Hematopoietic multipotent progenitor cell treated with erythropoietin and hydrocortisone succinate and interleukin-3 and kit ligand, for 8 days (in vitro differentiated cells): ENCODE results near the gene MID1.

Experiments
- DNase-seq: peaks from one replicate; pipeline ENCODE4 v3.0.0-alpha.2; 2015

Gene MID1

DNA sequence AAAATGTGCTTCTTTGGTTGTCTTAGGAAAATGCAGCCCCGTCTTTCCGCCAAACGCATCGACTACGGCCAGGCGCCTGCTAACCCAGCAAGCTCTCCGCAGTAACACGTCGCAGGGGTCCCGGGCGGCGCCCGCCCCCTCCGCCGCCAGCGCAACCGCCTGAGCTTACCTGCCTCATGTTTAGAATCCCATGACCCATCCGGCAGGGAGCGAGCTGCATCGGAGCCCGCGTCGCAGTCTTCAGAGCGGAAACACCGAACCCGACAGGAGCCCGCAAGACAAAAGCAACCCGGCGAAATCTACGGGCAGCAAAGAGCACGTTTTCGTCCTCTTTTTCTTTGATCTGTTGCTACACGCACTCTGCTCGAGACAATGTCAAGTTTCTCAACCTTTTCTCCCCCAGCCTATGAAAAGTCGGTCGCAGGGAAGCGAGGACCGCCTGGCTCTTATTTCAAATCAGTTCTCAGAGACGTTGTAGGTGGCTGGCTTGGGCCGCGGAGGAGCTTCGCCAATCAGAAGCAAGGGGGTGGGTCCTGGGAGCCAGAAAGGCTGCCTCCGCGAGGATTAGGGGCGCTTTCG lies at the start of gene MID1:
Gene MID1, minus strand, starts transcription at position 465 of the 579 bp plus-strand sequence. CDS start 53,038 bp downstream, outside the sequence.
- DNase-seq: no peak

- no peak for DNase-seq
Observed at GRCh38 chrX:10667143-10667542, 46.8 kb upstream of the MID1 start.

GRCh38 chrX:10666102-10666501 lies 45.7 kb upstream of the MID1 start:
- DNase-seq: no peak

- DNase-seq: no peak
Observed at GRCh38 chrX:10665681-10666080, 45.3 kb upstream of the MID1 start.

DNA sequence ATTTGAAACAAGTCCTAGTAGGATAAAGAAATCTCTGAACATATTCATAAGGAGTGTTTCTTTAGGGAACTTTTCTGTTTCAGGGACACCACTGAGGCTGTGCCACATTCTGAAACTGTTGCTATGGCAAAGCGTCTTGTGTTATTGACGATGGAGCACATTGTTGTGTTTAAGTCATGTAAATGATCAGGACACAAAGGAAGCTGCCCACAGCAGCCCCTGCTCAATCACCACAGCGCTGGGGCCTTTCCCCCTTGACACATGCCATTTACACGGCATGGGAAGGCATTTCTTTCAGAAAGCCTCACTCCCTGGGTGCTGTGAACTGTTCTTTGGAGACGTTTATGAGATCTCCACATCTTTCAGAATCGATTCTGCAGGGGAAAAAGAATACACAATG lies 39.8 kb upstream of the MID1 start:
- DNase-seq: no peak

DNA sequence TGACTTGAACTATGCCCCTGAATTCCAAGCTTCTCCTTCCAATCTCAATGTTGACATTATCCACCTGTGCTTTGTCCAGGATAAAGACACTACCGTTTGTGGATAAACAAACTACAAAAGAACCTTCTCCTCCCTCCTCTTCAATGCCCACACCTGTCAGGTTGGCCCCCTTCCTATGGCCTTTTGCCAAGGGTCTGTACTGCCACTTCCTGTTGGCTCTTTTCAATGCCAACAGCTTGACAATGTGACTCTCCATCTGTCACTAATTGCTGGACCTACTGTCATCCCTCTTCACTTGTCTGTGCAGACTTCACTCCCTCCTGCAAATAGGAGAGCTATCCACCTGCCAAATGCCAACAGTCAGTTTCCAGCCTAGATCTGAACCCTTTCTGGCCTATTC lies 35.8 kb upstream of the MID1 start:
- DNase-seq: no peak

DNA sequence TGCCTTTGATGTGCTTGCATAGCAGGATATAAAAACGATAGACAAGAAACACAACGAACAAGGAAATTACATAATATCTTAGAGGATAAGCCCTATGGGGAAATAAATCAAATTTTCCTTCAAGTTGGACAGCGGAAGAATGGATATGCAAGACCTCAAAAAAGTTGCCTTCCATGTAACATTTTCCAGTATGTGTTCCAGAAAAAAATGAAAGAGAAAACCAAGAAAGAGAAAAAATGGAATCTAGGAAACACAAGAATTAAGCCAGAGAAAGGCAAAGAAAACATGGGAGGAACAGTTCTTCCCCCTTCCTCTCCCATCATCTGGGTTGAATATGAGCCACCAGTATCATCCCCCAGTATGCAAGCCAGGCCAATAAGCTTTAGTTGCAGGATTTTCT lies 34.6 kb upstream of the MID1 start:
- no peak for DNase-seq

GRCh38 chrX:10653302-10653701 lies 32.9 kb upstream of the MID1 start:
- DNase-seq: no peak

DNA sequence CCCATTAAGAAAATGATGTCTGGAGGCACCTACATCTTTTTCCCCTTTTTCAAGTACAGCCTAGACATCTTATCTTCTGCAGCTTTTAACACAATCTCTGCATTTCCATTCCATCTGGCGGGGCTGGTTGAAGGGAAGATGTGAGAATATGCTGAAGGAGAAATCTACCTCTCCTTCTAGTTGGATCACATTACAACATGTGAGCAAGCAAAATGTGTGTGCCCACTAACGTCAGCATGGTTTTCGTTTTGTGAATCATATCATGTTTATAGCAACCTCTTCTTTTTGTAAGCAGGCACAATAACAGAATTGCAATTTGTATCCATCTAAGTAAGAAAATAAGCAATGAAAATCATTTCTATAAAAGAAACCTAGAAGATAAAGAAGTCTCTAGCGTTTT lies 28.9 kb upstream of the MID1 start:
- DNase-seq: no peak

- no peak for DNase-seq
Observed at GRCh38 chrX:10648614-10649013, 28.2 kb upstream of the MID1 start.

GRCh38 chrX:10636851-10637250 lies 16.5 kb upstream of the MID1 start:
- no peak for DNase-seq

DNA sequence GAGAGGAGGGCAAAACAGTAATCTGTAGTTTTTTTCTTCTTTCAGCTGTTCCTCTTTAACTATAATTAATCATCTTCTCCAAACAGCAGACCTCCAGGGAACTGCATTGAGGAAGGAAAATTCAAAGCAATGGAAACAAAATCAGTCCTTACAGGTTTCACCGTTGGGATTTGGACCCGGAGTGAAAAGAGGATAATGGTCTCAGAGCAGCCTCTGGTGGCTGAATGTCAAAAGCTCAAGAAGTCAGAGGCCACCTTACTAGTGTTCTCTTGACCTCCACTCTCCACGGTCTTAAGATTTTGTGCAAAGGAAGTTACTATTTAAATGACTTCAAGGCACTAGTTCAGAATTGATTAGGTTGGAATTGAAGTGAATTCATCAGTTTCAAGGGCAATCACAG lies 16.0 kb upstream of the MID1 start:
- peak; percentile 9 for DNase-seq

DNA sequence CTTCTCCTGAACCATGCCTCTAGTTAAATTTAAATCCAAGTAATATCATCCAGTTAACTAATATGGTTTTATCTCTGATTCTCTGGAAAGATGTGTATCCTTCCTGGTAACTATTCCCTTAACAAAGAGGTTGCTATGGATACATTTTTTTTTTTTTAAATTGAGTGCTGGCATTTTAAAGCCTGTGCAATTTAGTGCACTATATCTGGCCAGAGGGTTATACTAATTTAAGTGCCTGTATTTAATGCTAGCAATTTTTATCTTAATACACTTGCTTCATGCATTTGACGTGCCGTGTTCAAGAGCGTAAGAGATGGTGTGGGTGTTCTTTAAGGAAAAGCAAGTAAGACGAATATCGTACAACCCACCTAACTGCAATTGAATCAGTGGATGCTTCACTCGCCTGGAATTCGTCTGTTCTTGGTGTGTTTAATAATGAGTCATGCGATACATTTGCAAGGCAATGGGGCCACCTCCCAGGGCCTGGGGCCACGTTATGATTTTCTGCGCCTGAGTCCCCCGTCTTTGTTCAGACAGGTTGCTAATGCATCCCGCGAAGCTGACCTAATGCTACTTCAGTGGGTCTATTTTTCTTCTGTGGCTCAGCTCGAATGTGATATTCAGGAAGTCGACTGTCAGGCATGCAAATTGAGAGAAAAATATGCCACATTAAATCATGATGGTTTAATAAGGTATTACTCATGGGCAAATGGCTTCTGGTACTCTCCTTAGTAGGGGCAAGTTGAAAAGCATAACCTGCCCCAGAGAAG lies 14.2 kb upstream of the MID1 start:
- DNase-seq: no peak

DNA sequence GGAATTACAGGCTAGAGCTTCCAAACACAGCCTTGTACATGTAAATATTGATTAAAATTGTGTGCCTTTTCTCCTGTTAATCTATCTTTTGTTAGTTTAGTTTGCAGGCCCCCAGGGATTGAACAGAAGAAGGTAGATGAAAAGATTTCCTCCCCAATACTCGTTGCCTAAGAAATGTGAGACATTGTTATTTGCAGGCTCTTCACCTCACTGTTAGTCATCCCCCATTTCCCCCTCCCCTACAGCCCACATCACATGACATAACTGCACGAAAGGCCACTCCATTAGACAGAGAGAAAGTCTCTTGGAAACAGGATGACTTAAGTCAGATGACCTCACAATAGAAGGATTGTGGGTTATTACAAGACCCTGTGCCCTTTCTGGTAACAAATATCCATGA lies 13.3 kb upstream of the MID1 start:
- DNase-seq: no peak

DNA sequence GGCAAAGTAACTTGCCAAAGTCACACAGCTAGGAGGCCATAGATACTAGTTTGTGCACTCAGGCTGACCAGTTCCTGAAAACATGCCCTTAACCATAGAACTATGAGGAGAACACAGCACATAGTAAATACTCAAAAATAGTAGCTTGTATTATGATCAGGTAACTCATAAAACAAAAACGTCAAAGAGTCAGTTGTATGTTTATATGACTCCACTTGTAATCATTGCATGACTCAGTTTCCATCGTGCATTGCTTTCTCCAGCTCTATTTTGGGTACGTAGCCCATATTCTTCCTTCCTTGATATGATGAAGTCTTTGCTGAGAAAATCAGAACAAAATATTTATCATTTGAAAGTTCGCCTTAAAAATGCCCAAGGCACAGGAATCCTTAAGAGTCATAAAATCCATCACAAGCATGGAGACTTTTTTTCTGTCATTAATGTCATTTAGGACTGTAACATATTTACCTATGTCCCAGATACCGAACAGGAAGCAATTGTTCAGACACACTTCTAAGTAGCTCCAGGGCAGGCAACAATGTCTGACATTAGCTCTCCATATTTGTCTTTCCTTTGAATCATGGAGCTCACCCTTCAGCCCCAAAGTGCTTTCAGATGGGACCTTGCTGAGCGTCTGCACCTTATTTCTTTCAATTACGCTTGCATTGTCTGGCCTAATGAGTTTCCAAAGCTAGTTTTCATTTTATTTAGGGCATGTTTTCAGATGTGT lies 11.2 kb upstream of the MID1 start:
- no peak for DNase-seq

DNA sequence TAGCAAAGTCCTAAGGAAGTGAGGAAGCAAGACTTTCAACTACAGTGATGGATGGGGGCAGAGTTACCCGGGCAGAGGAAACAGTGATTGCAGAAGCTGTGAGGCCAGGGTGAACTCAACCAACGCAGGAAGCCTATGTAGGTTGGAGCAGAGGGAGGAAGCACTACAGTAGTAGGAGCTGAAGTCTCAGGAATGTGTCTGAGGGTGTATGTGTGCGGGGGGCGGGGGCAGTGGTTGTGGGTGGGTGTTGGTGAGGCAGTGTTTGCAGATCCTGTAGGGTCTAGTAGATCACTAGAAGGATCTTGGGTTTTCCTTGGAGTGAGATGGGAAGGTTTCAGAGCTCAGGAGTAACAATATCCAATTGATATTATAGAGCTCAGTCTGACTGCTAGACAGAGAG lies 9.9 kb upstream of the MID1 start:
- DNase-seq: no peak

- DNase-seq: no peak
Observed at GRCh38 chrX:10629905-10630304, 9.5 kb upstream of the MID1 start.

- no peak for DNase-seq
Observed at GRCh38 chrX:10628906-10629305, 8.5 kb upstream of the MID1 start.

- no peak for DNase-seq
Observed at GRCh38 chrX:10622197-10622596, 1.8 kb upstream of the MID1 start.

- DNase-seq: peak; percentile 10
Observed at GRCh38 chrX:10619425-10620046, 849 bp downstream of the MID1 start.

DNA sequence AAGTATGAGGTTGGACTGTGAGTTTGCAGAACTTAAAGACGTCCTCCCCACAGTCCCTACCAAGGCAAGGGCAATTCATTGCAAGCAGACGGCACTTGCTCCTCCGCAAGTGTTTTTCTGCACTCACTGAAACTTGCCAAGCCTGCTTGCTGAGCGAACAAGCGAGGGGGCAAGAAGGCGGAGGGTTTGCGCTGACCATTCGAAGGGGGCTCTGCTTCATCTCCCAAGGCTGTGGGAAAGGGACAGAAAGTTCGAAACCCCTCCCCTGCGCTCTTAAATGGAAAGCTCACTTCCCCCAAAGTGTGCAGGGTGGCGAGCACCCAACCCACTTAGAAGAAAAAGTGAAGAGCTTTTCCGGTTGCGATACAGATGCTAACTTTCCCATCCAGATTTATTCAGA lies 1.4 kb downstream of the MID1 start:
- no peak for DNase-seq

- no peak for DNase-seq
Observed at GRCh38 chrX:10617999-10618351, 2.4 kb downstream of the MID1 start.

GRCh38 chrX:10617186-10617998 lies 3.0 kb downstream of the MID1 start:
- DNase-seq: no peak
